ENCODE data around the gene SRA1. TPM values are rescaled to one million over a fixed set of nuclear protein-coding genes. Genes with fewer than 3 reads are reported as not detected.

The SRA1 gene
- total and polyA plus RNA-seq, 9 of the 15 experiments (the other 6 are each of a cell fraction or from before 2014, with no cell fraction given) = 24.1 to 47.4 (median 41.3) TPM

- no peak overlapping the region for H3K9ac ChIP-seq (ENCODE audit: insufficient read depth in 1 of 2, low read depth in 2 of 2, low read length in 2 of 2)
- DNase-seq (ENCODE audit: extremely low read depth in 1 of 4, low spot score in 3 of 4) = no peak
- H3K4me2 ChIP-seq (ENCODE audit: insufficient read depth, low read length) = no peak overlapping the region
- TF ChIP-seq E2F5 (CRISPR knock-in tag; IDR thresholded peaks at IDR 0.05) (no peak), TFE3 (CRISPR knock-in tag; IDR thresholded peaks at IDR 0.05) (no peak), CEBPB (tag; IDR thresholded peaks at IDR 0.05) (no peak), NEUROD1 (IDR thresholded peaks at IDR 0.05; ENCODE audit: borderline replicate concordance, low read depth, low read length, partially characterized antibody) (no peak), ATF2 (CRISPR knock-in tag; IDR thresholded peaks at IDR 0.05) (no peak), TARDBP (IDR thresholded peaks at IDR 0.05) (no peak), STAT6 (CRISPR knock-in tag; IDR thresholded peaks at IDR 0.05) (no peak), LARP7 (IDR thresholded peaks at IDR 0.05) (no peak), ARID3B (CRISPR knock-in tag; IDR thresholded peaks at IDR 0.05; ENCODE audit: borderline replicate concordance) (no peak)
- in situ Hi-C loops (cut with MboI) = no loop called here
- CTCF ChIA-PET (ENCODE audit: low intra/inter-chr PET ratio) = no interaction called here
- no peaks in the 10 kb centered on the region for H3K9me3 ChIP-seq (replicated peaks; ENCODE audit: control insufficient read depth, insufficient read depth, low read depth, low read length)
- no peak overlapping the region for H3K27ac ChIP-seq (ENCODE audit: extremely low read depth, low read depth, low read length)
- WGBS (ENCODE audit: insufficient coverage, low coverage, missing lambda C conversion rate) = 100% methylated on average over 1 of the region's 1 CpG
- intact Hi-C loops (cut with micrococcal nuclease) = no loop called here
- no peaks in the 10 kb centered on the region for H3K9me1 ChIP-seq (ENCODE audit: control insufficient read depth, insufficient read depth, low read length)
- no peaks in the 10 kb centered on the region for H3K79me2 ChIP-seq (ENCODE audit: control insufficient read depth, insufficient read depth, low read length)
- no peak overlapping the region for H3K4me3 ChIP-seq
- peaks cover 86% of the 10 kb centered on the region; the same call in 2 of the 3 replicates for H3K36me3 ChIP-seq (ENCODE audit: control insufficient read depth, insufficient read depth, low read length)
- H2AFZ ChIP-seq (ENCODE audit: low read depth, low read length) = no peak overlapping the region
- H4K20me1 ChIP-seq (replicated peaks; ENCODE audit: control insufficient read depth, insufficient read depth, low read length) = no peaks in the 10 kb centered on the region
- no peak for ATAC-seq
- no peak for FAIRE-seq
- POLR2A ChIA-PET = interaction anchor here (0.5 to 1.5 kb wide), 4 partner anchors 11 to 1997 kb away, joined by 3 read pairs; partner anchors contain the start of gene PCDHA1
- no peaks in the 10 kb centered on the region for H3K27me3 ChIP-seq (ENCODE audit: control insufficient read depth in 2 of 2, insufficient read depth in 2 of 2, low read length in 2 of 2)
- no peaks in the 10 kb centered on the region for H3K4me1 ChIP-seq (replicated peaks in 1 of 2; ENCODE audit: control insufficient read depth in 2 of 2, insufficient read depth in 2 of 2, low read length in 2 of 2)
- no TSS peak for BruUV-seq (replicated peaks)
Measured at GRCh38 chr5:140540227-140540626, 17.0 kb downstream of the SRA1 start.
